Spleen (tissue), 7 donors: ENCODE data around the gene AQP12B.

Source experiments
- POLR2A ChIP-seq, 3 donors: fragments of 450-650 bp; IDR thresholded peaks; one replicate each; pipeline ENCODE4 v1.5.1; 2017; ENCODE audit warnings: antibody characterized with exemption in 3 of 3, mild to moderate bottlenecking in 1 of 3
- POLR2AphosphoS5 ChIP-seq, 3 donors: sonication (generic); formaldehyde crosslinking; IDR thresholded peaks; one replicate each; pipeline ENCODE4 v1.5.1; 2017; ENCODE audit warnings: antibody characterized with exemption in 3 of 3
- TF ChIP-seq, protein P1 (sequence below), 11 experiments: fragments of 200-600 bp in 7 of 11; fragments of 450-650 bp in 4 of 11; sonication (generic) in 4 of 11; IDR thresholded peaks in 8 of 11; conservative IDR thresholded peaks in 3 of 11; 1 replicate in 7 of 11; 2 replicates in 4 of 11; pipeline versions ENCODE4 v1.4.0 to v1.8.0; 2016 to 2021; ENCODE audit warnings: antibody characterized with exemption in 11 of 11, inconsistent platforms in 4 of 11, mild to moderate bottlenecking in 1 of 11
- donor health status: DM: no; HTN: no; CAD: no; lungs with moderate emphysema.
- donor health status: DM: no; HTN: no; CAD: no.
- donor health status: DM: no; HTN: no; CAD: no.

DNA sequence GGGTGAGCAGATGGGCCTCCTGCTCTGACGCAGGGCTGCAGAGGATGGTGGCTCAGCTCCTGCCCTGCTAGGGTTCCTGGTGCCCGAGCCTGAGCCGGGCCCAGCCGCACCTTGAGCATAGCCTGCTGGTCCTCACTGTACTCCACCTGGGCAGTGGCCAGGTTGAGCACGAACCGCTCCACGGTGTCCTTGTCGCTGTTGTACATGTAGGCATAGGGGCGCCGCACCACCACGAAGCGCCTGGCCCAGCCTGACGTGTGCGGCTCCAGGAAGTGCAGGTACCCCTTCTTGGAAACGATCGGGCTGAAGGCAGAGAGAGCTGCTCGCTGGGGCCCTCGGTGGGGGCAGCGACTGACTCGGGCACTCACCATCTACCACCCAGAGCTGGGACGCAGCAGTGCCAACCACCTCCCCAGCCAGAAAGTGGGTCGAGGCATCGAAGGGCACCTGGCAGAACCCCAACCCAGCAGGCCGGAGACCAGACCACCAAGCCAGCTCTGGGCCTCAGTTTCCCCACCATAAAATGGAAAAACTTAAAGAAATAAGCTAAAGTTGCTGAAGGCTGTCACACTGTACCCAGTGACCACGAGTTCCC is 36.3 kb upstream of the AQP12B start:
- TF ChIP-seq, protein P1, sequence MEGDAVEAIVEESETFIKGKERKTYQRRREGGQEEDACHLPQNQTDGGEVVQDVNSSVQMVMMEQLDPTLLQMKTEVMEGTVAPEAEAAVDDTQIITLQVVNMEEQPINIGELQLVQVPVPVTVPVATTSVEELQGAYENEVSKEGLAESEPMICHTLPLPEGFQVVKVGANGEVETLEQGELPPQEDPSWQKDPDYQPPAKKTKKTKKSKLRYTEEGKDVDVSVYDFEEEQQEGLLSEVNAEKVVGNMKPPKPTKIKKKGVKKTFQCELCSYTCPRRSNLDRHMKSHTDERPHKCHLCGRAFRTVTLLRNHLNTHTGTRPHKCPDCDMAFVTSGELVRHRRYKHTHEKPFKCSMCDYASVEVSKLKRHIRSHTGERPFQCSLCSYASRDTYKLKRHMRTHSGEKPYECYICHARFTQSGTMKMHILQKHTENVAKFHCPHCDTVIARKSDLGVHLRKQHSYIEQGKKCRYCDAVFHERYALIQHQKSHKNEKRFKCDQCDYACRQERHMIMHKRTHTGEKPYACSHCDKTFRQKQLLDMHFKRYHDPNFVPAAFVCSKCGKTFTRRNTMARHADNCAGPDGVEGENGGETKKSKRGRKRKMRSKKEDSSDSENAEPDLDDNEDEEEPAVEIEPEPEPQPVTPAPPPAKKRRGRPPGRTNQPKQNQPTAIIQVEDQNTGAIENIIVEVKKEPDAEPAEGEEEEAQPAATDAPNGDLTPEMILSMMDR (IDR thresholded peaks at IDR 0.05 in 8 of 11, conservative IDR thresholded peaks at IDR 0.05 in 3 of 11): no peak
- TF ChIP-seq POLR2AphosphoS5 (IDR thresholded peaks at IDR 0.05) (no peak), POLR2A (IDR thresholded peaks at IDR 0.05) (no peak)
